GM18498 (cell line): Measurements from ENCODE around the gene CAMK1.
A peak's percentile ranks its signal among the peaks of the same experiment; 100 is the strongest.
"Not testable (repeated sequence)": the region's sequence is repeated elsewhere in the genome, so short reads cannot be mapped to it uniquely, and the experiment has no call there.

Source experiments
- ATAC-seq: cut with Tn5 transposase; IDR thresholded peaks from one replicate; pipeline ENCODE4 v1.9.1; 2021; ENCODE audit warnings: mild to moderate bottlenecking, moderate library complexity; ENCODE audit not compliant: unreplicated experiment

CAMK1 gene

GRCh38 chr3:9776896-9777693 lies 7.3 kb upstream of the CAMK1 start:
- ATAC-seq, result no peak

DNA sequence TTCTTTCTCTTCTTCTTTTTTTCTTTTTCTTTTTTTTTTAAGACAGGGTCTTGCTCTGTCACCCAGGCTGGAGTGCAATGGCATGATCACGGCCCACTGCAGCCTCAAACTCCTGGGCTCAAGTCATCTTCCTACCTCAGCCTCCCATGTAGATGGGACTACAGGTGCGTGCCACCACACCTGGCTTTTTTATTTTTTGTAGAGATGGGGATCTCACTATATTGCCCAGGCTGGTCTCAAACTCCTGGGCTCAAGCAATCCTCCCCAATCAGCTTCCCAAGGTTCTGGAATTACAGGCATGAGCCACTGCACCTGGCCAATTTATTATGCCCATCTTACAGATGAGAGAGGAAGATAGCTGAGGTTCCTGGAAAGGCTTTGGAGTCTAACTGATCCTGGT lies 1.3 kb upstream of the CAMK1 start:
- ATAC-seq, result not testable (repeated sequence)

DNA sequence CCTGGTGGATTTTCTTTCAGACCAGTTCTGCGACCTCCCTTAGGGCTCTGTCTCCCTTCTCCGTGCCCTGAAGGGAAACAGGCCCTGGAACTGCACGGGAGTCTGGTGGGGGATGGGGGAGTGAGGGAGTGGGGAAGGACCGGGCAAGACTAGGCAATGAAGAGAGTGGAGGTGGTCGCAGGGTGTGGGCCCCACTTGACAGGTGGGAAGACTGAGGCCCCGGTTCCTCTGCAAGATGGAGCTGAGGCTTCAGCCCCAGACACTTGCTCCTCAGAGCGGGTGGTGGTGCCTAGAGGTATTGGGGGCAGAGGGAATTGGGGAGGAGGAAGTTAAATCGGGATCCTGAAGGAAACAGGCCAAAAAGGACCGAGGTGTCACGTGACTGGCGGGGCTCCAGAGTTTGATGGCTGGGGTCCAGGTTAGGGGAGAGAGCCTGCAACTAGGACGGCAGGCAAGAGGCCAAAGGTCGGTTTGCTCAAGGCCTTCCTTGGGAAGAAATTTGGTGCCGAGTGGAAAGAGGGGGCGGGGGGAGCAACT lies 597 bp upstream of the CAMK1 start:
- no peak for ATAC-seq

DNA sequence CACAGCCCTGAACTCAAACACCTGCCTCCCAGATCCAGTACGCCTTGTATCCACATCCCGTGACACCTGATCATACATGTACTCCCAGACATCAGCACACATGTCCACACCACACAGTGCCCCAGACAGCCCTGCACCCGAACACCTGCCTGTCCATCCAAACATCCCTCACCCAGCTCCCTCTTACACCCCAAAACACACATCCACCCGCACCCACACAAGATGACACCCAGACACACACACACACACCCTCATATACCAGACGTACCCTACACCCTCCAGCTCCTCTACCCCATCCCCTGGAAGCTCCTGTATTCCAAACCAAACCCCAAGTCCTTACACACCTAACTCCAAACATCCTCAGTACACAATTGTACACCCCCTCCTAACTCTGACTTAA lies 735 bp downstream of the CAMK1 start:
- ATAC-seq, result no peak

DNA sequence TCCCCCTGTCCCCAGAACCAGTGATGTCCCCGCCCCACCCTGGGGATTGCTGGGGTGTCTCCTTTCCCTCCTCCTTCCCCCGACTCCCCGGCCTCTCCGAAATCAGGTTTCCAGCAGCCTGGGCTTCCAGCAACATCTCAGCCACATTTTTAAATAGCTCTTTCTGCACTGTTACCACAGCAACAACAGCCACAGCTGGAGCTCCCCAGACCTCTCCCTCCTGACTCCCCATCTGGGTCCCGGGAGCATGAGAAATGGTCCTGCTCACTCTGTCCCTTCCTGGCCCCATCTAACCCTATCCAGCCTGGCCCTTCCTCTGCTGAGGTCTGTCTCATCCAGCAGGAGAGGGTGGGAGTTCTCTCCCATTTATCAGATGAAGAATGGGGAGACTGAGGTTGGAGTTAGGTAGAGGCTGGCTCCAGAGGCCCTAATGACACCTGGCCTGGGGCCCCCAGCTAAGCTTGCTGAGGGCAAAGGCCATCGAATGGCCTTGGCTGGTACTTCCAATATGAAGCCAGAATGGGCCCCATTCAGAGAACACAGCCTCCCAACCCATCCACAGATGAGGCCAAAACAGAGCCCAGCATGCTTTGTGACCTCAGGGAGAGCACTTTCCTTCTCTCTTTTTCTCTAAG lies 1.5 kb downstream of the CAMK1 start:
- ATAC-seq, result no peak

DNA sequence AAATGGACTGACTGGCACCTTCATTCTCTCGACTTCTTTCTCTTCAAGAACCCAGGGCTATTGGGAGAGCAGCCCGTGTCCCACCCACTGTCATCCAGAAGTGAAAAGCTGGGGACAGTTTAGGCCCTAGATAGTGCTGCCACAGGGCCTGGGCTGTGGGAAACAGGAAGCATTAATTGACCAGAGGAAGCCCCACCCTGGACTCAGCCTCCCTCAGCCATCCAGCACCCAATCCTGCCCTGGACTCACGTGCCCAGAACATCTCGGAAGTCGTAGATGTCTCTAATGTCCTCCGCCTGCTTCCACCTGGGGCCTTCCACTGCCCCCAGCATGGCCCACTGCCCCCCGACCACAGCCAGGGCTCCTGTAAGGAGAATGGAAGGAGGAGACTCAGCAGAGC lies 2.3 kb downstream of the CAMK1 start:
- no peak for ATAC-seq

GRCh38 chr3:9765865-9766264 lies 3.9 kb downstream of the CAMK1 start:
- ATAC-seq, result no peak

- ATAC-seq, result no peak
Measured at GRCh38 chr3:9762871-9763270, 6.9 kb downstream of the CAMK1 start.

GRCh38 chr3:9761919-9762318 lies 7.8 kb downstream of the CAMK1 start:
- ATAC-seq, result no peak

DNA sequence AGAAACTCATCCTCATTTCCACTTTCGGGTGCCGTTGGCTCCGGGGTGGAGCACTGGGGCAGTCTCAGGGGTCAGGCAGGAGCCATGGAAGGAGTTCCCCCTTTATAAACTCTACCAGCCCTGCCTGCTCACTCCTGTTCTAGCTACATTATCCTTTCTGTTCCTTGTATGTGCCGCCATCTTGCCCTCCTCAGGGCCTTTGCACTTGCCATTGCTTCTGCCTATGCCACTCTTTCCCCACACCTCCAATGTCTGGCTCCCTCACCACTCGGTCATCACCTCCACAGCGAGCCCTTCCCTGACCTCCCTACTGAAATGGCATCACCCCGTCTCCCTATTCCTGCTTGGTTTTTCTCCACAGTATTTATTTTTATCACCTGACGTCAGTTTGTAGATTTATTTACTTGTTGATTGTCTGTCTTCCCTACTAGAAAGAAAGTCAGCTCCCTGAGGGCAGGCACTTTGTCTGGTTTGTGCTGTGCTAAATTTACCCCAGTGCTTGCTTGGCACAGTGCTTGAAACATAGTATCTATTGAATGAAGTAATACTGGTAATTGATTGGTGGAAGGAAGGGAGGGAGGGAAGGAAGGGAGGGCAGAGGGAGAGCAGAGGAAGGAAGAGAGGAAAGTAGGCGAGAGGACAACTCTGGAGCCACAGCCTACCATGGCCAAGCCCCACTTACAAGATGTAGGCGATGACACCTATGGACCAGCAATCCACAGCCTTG lies 8.8 kb downstream of the CAMK1 start:
- ATAC-seq, result no peak

- no peak for ATAC-seq
Measured at GRCh38 chr3:9757427-9757826, 12.3 kb downstream of the CAMK1 start.

DNA sequence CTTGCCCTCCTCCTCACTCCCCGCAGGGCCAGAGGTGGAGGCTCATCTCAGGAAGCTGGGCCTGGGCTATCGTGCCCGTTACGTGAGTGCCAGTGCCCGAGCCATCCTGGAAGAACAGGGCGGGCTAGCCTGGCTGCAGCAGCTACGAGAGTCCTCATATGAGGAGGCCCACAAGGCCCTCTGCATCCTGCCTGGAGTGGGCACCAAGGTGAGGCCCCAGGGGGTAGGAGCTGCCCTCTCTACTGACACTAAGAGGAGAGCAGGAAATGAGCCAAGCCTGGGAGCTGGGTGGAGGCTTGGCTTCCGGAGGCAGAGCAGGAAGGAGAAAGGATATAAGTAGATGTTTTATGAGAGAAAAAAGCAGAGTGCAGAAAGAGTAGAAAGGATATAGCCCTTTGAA lies 15.1 kb downstream of the CAMK1 start:
- no peak for ATAC-seq

DNA sequence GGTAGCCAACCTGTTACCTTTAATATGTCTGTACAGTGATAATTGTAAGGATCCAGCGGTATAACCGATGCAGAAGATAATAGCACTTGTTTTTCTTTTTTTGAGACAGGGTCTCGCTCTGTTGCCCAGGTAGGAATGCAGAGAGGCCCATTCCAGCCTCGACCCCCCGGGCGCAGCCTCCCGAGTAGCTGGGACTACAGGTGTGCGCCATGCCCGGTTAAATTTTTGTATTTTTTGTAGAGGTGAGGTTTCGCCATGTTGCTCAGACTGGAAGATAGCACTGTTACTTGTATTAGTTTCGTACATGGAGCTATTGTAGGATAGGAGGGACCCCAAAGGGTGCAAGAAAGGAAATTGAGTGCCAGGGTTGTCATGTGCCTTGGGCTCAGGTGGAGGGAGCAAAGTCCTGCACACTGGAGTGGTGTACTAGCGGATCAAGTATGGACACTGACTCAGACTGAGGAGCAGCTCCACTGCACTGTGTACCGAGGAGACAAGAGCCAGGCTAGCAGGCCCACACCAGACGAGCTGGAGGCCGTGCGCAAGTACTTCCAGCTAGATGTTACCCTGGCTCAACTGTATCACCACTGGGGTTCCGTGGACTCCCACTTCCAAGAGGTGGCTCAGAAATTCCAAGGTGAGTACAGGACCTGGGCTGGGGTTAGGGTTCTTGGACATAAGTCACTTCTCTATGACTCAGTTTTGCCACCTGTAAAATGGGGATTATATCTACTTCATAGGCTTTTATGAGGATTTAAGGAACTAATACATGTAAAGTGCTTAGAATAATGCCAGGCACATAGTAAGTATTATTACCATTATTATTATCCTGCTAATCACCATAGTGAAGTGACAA lies 19.0 kb downstream of the CAMK1 start:
- ATAC-seq, result no peak

DNA sequence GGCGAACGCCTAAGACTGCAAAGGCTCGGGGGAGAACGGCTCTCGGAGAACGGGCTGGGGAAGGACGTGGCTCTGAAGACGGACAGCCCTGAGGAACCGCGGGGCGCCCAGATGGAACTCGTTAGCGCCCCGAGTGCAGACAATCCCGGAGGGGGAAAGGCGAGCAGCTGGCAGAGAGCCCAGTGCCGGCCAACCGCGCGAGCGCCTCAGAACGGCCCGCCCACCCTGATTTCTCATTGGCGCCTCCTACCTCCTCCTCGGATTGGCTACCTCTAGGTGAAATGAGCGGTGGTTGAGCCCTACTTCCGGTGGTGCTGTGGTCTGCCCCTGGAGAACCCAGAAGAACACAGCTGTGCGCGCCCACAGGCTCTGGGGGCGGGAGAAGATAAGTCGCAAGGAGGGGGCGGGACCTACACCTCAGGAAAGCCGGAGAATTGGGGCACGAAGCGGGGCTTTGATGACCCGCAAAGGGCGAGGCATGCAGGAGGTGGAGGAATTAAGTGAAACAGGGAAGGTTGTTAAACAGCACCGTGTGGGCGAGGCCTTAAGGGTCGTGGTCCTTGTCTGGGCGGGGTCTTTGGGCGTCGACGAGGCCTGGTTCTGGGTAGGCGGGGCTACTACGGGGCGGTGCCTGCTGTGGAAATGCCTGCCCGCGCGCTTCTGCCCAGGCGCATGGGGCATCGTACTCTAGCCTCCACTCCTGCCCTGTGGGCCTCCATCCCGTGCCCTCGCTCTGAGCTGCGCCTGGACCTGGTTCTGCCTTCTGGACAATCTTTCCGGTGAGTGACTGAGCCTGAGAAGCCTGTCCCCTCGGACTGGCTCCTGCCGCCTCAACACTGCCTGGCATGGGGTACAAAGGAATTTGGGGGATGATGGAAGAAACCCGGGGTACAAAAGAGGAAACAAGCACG lies 19.8 kb downstream of the CAMK1 start, which contains the start of gene OGG1:
Gene OGG1 (plus strand): TSS at position 308 of the 911 bp plus-strand sequence. CDS start 335 bp downstream, at position 643.
- peak; percentile 92 for ATAC-seq

GRCh38 chr3:9749296-9749644 lies 20.5 kb downstream of the CAMK1 start:
- ATAC-seq, result no peak

DNA sequence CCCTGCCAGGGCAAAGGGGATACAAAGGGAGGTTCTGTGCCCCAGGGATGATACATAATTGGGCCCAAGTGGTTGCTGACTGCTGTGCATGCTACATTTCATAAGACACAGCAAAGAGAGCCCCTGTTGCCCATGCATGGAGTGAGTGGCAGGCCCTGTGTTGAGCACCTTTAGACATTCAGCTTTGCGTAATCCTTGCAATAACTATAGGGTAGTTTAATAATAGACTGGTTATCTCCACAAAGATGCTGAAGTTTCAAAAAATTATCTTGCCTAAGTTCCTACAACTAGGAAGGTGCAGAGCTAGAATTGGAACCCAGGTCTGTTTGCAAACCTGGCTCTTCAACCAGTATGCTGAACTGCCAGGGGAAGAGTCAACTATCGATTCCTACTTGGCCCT lies 21.7 kb downstream of the CAMK1 start:
- no peak for ATAC-seq

DNA sequence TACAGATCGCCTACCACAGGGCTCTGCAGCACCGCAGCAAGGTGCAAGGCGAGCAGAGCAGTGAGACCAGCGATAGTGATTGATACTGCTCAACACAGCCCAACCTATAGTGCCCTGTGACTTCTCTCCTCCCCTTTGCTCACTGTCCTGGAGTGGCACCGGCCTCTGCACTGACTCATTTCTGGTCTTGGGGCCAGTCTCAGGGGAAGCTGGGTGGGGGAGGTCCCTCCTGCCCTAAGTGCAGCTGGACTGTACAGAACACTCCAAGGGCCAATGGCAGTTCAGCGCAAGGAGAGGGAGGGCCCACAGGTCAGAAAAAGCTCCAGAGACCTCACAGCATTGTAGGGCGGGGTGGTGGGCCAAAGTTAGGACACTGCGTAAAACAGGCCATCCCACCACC lies 22.5 kb downstream of the CAMK1 start:
- no peak for ATAC-seq

DNA sequence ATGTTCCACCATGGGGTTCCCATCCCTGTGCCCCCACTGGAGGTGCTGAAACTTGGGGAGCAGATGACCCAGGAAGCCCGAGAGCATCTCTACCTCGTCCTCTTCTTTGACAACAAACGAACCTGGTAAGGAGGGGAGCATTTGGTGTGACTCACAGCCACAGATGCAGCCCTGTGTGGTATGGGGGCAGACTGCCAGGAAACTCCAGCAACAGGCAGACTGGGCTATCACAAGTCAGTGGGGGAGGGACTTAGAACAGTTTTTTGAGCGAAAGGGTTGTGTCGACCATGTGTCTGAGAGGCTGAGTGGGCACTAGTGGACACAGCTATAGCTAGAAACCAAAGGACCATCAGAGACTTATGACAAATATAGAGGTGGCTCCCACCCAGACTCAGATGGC lies 23.4 kb downstream of the CAMK1 start:
- no peak for ATAC-seq

DNA sequence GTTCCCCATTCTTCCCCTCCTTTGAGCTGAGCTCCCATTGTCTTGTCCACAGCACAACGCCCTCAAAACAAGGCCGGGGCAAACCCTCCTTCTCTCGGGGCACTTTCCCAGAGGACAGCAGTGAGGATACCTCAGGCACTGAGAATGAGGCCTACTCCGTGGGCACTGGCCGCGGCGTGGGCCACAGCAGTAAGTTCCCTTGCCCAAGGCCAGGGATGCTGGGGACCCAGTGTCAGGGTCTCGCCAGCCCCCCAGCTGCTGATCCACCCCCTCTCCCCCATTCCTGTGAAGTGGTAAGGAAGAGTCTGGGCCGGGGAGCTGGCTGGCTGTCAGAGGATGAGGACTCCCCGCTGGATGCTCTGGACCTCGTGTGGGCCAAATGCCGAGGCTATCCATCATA lies 24.2 kb downstream of the CAMK1 start:
- ATAC-seq, result no peak

- no peak for ATAC-seq
Measured at GRCh38 chr3:9744162-9744561, 25.6 kb downstream of the CAMK1 start.
